CD14-positive monocyte (primary cell): ENCODE results near the gene CGB5. TPM values are rescaled to one million over a fixed set of nuclear protein-coding genes. Genes with fewer than 3 reads are reported as not detected.

ENCODE experiments used
- DNase-seq, 3 donors: peaks; one replicate each; pipeline ENCODE4 v3.0.0-alpha.2; 2011 to 2022
- H2AFZ ChIP-seq: 2 replicates; pipeline ENCODE4 v1.6.0; 2012; ENCODE audit warnings: mild to moderate bottlenecking, low read depth, low read length, inconsistent platforms; ENCODE audit not compliant: insufficient read depth, poor library complexity, severe bottlenecking
- H3K27ac ChIP-seq, 2 donors: 1 replicate in 1 of 2; 2 replicates in 1 of 2; pipeline ENCODE4 v1.5.1; 2012 to 2013; ENCODE audit warnings: low read length in 2 of 2, control low read depth in 1 of 2, inconsistent platforms in 1 of 2, low read depth in 1 of 2, mild to moderate bottlenecking in 1 of 2
- H3K27me3 ChIP-seq, 2 donors: one replicate each; pipeline versions ENCODE4 v1.6.0 to v1.6.1; 2011 to 2013; ENCODE audit warnings: low read length in 2 of 2; ENCODE audit not compliant: control insufficient read depth in 2 of 2, insufficient read depth in 2 of 2
- H3K36me3 ChIP-seq, 2 donors: replicated peaks in 1 of 2; 1 replicate in 1 of 2; 2 replicates in 1 of 2; pipeline versions ENCODE4 v1.5.1 to v1.6.1; 2012 to 2013; ENCODE audit warnings: low read length in 2 of 2, control low read depth in 1 of 2, inconsistent platforms in 1 of 2, mild to moderate bottlenecking in 1 of 2; ENCODE audit not compliant: insufficient read depth in 2 of 2, control insufficient read depth in 1 of 2
- H3K4me1 ChIP-seq, 2 donors: 1 replicate in 1 of 2; 2 replicates in 1 of 2; pipeline versions ENCODE4 v1.5.1 to v1.6.1; 2012 to 2013; ENCODE audit warnings: low read length in 2 of 2, control low read depth in 1 of 2, inconsistent platforms in 1 of 2, mild to moderate bottlenecking in 1 of 2, moderate library complexity in 1 of 2; ENCODE audit not compliant: insufficient read depth in 2 of 2, control insufficient read depth in 1 of 2
- H3K4me2 ChIP-seq: replicated peaks from 2 replicates; pipeline ENCODE3; 2012; ENCODE audit warnings: low read length, moderate library complexity, mild to moderate bottlenecking; ENCODE audit not compliant: poor library complexity, severe bottlenecking; ENCODE audit errors: extremely low read depth
- H3K4me3 ChIP-seq, 3 experiments: fragments of 200-600 bp in 1 of 3; sonication (generic) in 1 of 3; replicated peaks in 1 of 3; 1 replicate in 2 of 3; 2 replicates in 1 of 3; pipeline ENCODE4 v1.5.1; 2011 to 2013; ENCODE audit warnings: low read length in 3 of 3, mild to moderate bottlenecking in 3 of 3, control low read depth in 2 of 3, low read depth in 2 of 3, inconsistent platforms in 1 of 3, moderate library complexity in 1 of 3
- H3K79me2 ChIP-seq: 2 replicates; pipeline ENCODE4 v1.6.0; 2012; ENCODE audit warnings: mild to moderate bottlenecking, control low read depth, inconsistent platforms, low read length, moderate library complexity; ENCODE audit not compliant: insufficient read depth
- H3K9ac ChIP-seq: 2 replicates; pipeline ENCODE4 v1.6.0; 2017; ENCODE audit warnings: low read length, mild to moderate bottlenecking; ENCODE audit not compliant: insufficient read depth, poor library complexity, severe bottlenecking
- H3K9me3 ChIP-seq, 2 donors: replicated peaks in 1 of 2; 1 replicate in 1 of 2; 2 replicates in 1 of 2; pipeline versions ENCODE4 v1.5.1 to v1.6.1; 2012 to 2013; ENCODE audit warnings: low read length in 2 of 2, control low read depth in 1 of 2; ENCODE audit not compliant: control insufficient read depth in 1 of 2, insufficient read depth in 1 of 2
- H4K20me1 ChIP-seq: 2 replicates; pipeline ENCODE4 v1.6.0; 2012; ENCODE audit warnings: mild to moderate bottlenecking, low read length, control low read depth, moderate library complexity; ENCODE audit not compliant: insufficient read depth
- H3K27ac Mint-ChIP-seq, 7 donors: one replicate each; pipeline ENCODE4 v1.8.0; 2020; ENCODE audit warnings: mild to moderate bottlenecking in 7 of 7, mixed read lengths in 7 of 7, moderate library complexity in 6 of 7, inconsistent platforms in 2 of 7
- H3K27me3 Mint-ChIP-seq, 3 donors: one replicate each; pipeline ENCODE4 v1.8.0; 2021 to 2022; ENCODE audit warnings: low read depth in 3 of 3, mild to moderate bottlenecking in 3 of 3, mixed read lengths in 3 of 3, moderate library complexity in 3 of 3, inconsistent platforms in 1 of 3
- H3K36me3 Mint-ChIP-seq, 2 donors: one replicate each; pipeline ENCODE4 v1.8.0; 2020; ENCODE audit warnings: mixed read lengths in 2 of 2, inconsistent platforms in 1 of 2, mild to moderate bottlenecking in 1 of 2
- H3K4me1 Mint-ChIP-seq: one replicate; pipeline ENCODE4 v1.8.0; 2020; ENCODE audit warnings: mild to moderate bottlenecking, mixed read lengths
- H3K4me3 Mint-ChIP-seq, 2 donors: one replicate each; pipeline ENCODE4 v1.8.0; 2020; ENCODE audit warnings: mild to moderate bottlenecking in 2 of 2, mixed read lengths in 2 of 2, moderate library complexity in 1 of 2
- H3K9me3 Mint-ChIP-seq, 7 donors: one replicate each; pipeline ENCODE4 v1.8.0; 2020 to 2022; ENCODE audit warnings: mixed read lengths in 7 of 7, mild to moderate bottlenecking in 6 of 7, moderate library complexity in 6 of 7, inconsistent platforms in 2 of 7
- CTCF ChIP-seq: fragments of 200-600 bp; IDR thresholded peaks from one replicate; pipeline ENCODE4 v1.8.0; 2022; ENCODE audit warnings: antibody characterized with exemption, mild to moderate bottlenecking
- WGBS: methylation state at CpG from one replicate; pipeline ENCODE4 v1.1.5; 2013; ENCODE audit warnings: missing lambda C conversion rate; ENCODE audit not compliant: insufficient coverage; 5-methylcytosine and 5-hydroxymethylcytosine counted together
- intact Hi-C, 2 donors: fragments of 100-400 bp; cut with micrococcal nuclease; formaldehyde crosslinking; loops; one replicate each; pipeline versions ENCODE4 v1.15.0 to v1.15.1; 2023
- polyA plus RNA-seq, 3 donors: library from polyadenylated mRNA; depleted of rRNA in 1 of 3; unstranded in 2 of 3; stranded (reverse) in 1 of 3; fragments of 300-500 nt in 2 of 3; fragments of >200 nt in 1 of 3; fragmentation: Illumina TruSeq in 2 of 3; gene quantifications; 1 replicate in 2 of 3; 2 replicates in 1 of 3; pipeline ENCODE4 v1.2.3, GENCODE V29; 2012 to 2021

Gene CGB5
- polyA plus RNA-seq, 3 donors: not detected

DNA sequence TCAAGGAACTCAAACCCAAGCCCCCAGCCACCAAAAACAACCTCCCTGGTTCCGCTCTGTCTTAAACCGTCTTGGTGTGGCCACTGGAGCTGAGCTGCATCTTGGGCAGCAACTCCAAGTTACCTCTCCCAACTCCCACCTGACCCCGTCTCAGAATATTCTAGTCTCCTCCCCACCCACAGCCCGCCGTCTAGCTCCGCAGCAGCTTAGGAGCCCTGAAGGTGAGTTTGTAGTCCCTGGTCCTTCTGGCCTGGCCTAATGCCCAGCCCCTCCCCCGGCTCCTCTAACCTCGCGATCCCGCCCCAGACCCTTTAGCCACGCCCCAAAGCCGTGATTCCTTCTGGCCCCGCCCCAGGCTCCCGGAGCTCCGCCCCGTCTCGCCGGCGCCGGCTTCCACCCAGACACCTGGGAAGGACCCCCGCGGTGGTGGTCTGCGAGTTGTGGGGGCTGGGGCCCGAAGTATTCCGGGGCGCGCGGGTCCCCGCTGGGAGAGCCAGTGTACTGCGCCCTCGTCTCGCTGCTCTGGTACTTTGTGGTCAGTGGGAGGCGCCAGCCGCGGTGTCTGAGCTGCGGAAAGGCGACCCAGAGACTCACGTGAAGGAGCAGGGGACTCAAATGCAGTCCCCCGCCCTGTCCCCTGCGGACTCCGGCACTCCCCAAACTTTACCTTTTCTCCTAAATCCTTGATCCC is 24.3 kb upstream of the CGB5 start:
- H3K4me3 Mint-ChIP-seq: peak overlapping the region; percentile 91 to 96
- Histone ChIP-seq H3K4me3 (peak overlapping the region; percentile 18 to 76 (median 50)), H3K9ac (no peak overlapping the region), H3K27me3 (peaks cover 14 to 49% of the 10 kb centered on the region in 2 donors), H3K79me2 (no peaks in the 10 kb centered on the region), H3K9me3 (no peaks in the 10 kb centered on the region), H3K27ac (no peak overlapping the region), H3K4me2 (peak overlapping the region; percentile 79), H3K36me3 (peaks cover 17 to 18% of the 10 kb centered on the region in 2 donors), H3K4me1 (peaks cover 24 to 29% of the 10 kb centered on the region in 2 donors), H2AFZ (peak overlapping the region; percentile 78), H4K20me1 (no peaks in the 10 kb centered on the region)
- H3K9me3 Mint-ChIP-seq: peaks cover 0 to 10% (median 5%) of the 10 kb centered on the region in 7 donors
- 7% methylated on average over 36 of the region's 41 CpGs for WGBS
- peaks cover 24 to 28% of the 10 kb centered on the region in 2 donors for H3K36me3 Mint-ChIP-seq
- intact Hi-C loops: no loop called here
- no peak for TF ChIP-seq CTCF
- H3K4me1 Mint-ChIP-seq: peaks cover 29% of the 10 kb centered on the region
- peak; percentile 29 to 37 (median 34) for DNase-seq
- H3K27ac Mint-ChIP-seq: peak overlapping the region in 2 of 7 donors; percentile 19 to 79
- peaks cover 36 to 48% (median 48%) of the 10 kb centered on the region in 3 donors for H3K27me3 Mint-ChIP-seq

- DNase-seq: no peak
- peaks cover 24 to 29% of the 10 kb centered on the region in 2 donors for H3K4me1 ChIP-seq
- no peak for TF ChIP-seq CTCF
- H3K9me3 ChIP-seq: no peaks in the 10 kb centered on the region
- H4K20me1 ChIP-seq: no peaks in the 10 kb centered on the region
- H3K27me3 Mint-ChIP-seq: peaks cover 36 to 48% (median 48%) of the 10 kb centered on the region in 3 donors
- H3K36me3 ChIP-seq: peaks cover 8 to 11% of the 10 kb centered on the region in 2 donors
- peaks cover 18 to 19% of the 10 kb centered on the region in 2 donors for H3K36me3 Mint-ChIP-seq
- H3K4me1 Mint-ChIP-seq: peaks cover 29% of the 10 kb centered on the region
- peaks cover 14 to 49% of the 10 kb centered on the region in 2 donors for H3K27me3 ChIP-seq
- no peak overlapping the region for H3K4me3 ChIP-seq
- 79% methylated on average over 10 of the region's 11 CpGs for WGBS
- H2AFZ ChIP-seq: no peak overlapping the region
- intact Hi-C loops: no loop called here
- peaks cover 0 to 10% (median 5%) of the 10 kb centered on the region in 7 donors for H3K9me3 Mint-ChIP-seq
- peak overlapping the region in 1 of 2 donors; percentile 55 for H3K4me3 Mint-ChIP-seq
- no peak overlapping the region for H3K9ac ChIP-seq
- H3K79me2 ChIP-seq: no peaks in the 10 kb centered on the region
- H3K27ac ChIP-seq: no peak overlapping the region
- no peak overlapping the region for H3K27ac Mint-ChIP-seq
- no peak overlapping the region for H3K4me2 ChIP-seq
Measured at GRCh38 chr19:49020342-49020741, 23.3 kb upstream of the CGB5 start.
